SU-DHL-6 (cell line): Measurements from ENCODE around the gene SATB2.

ENCODE experiments used
- H2AFZ ChIP-seq: fragments of 200-600 bp; sonication (generic); 2 replicates; pipeline ENCODE4 v1.6.1; 2014; ENCODE audit warnings: low read depth, mild to moderate bottlenecking, moderate library complexity, mixed read lengths, antibody characterized with exemption, low read length; ENCODE audit not compliant: severe bottlenecking
- H3F3A ChIP-seq: fragments of 200-600 bp; shearing (Covaris generic); 2 replicates; pipeline ENCODE4 v1.6.0; 2016; ENCODE audit warnings: antibody characterized with exemption, mild to moderate bottlenecking; ENCODE audit not compliant: insufficient read depth
- H3K27ac ChIP-seq: fragments of 200-600 bp; sonication (generic); 2 replicates; pipeline ENCODE4 v1.5.1; 2016; ENCODE audit warnings: low read depth, mild to moderate bottlenecking, low read length, moderate library complexity, mixed read lengths
- H3K27me3 ChIP-seq: fragments of 200-600 bp; sonication (generic), shearing (Covaris generic); 2 replicates; pipeline ENCODE4 v1.6.0; 2014; ENCODE audit warnings: mild to moderate bottlenecking, low read length
- H3K36me3 ChIP-seq: fragments of 200-600 bp; sonication (generic); 2 replicates; pipeline ENCODE4 v1.6.1; 2014; ENCODE audit warnings: mild to moderate bottlenecking, low read length, mixed read lengths
- H3K4me2 ChIP-seq: fragments of 300-600, 200-600 bp; shearing (Covaris generic), sonication (generic); 2 replicates; pipeline ENCODE4 v1.6.0; 2014; ENCODE audit warnings: low read length, low read depth, mild to moderate bottlenecking; ENCODE audit not compliant: poor library complexity, severe bottlenecking
- H3K4me3 ChIP-seq: fragments of 200-600 bp; sonication (generic); 2 replicates; pipeline ENCODE4 v1.5.1; 2014; ENCODE audit warnings: antibody characterized with exemption, low read length, mild to moderate bottlenecking, mixed read lengths; ENCODE audit not compliant: insufficient read depth, poor library complexity, severe bottlenecking
- H3K79me2 ChIP-seq: fragments of 200-600 bp; sonication (generic); 2 replicates; pipeline ENCODE4 v1.6.1; 2014; ENCODE audit warnings: mild to moderate bottlenecking, low read length, moderate library complexity; ENCODE audit not compliant: insufficient read depth
- H3K9ac ChIP-seq: fragments of 200-600 bp; sonication (generic); 2 replicates; pipeline ENCODE4 v1.7.0; 2014; ENCODE audit warnings: mild to moderate bottlenecking, low read length
- H3K9me2 ChIP-seq: fragments of 200-600 bp; sonication (generic); replicated peaks from 2 replicates; pipeline ENCODE4 v1.6.1; 2014; ENCODE audit warnings: low read length; ENCODE audit not compliant: insufficient read depth
- H3K9me3 ChIP-seq: fragments of 200-600 bp; sonication (generic); 2 replicates; pipeline ENCODE4 v1.6.1; 2014; ENCODE audit warnings: low read length, mixed read lengths; ENCODE audit not compliant: insufficient read depth
- H4K20me1 ChIP-seq: fragments of 200-600 bp; sonication (generic); 2 replicates; pipeline ENCODE4 v1.6.1; 2014; ENCODE audit warnings: low read depth, mild to moderate bottlenecking, antibody characterized with exemption, low read length, moderate library complexity, mixed read lengths
- EZH2phosphoT487 ChIP-seq: fragments of 200-600 bp; sonication (generic), shearing (Covaris generic); conservative IDR thresholded peaks from 2 replicates; pipeline ENCODE4 v1.6.1; 2018; ENCODE audit warnings: mild to moderate bottlenecking, antibody characterized with exemption, low read length, moderate library complexity, mixed read lengths
- TF ChIP-seq, protein P1 (sequence below): fragments of 200-600 bp; sonication (generic); IDR thresholded peaks from one replicate; pipeline ENCODE4 v1.5.1; 2017; ENCODE audit warnings: antibody characterized with exemption, mild to moderate bottlenecking, low read length, moderate library complexity; ENCODE audit not compliant: insufficient read depth, poor library complexity, severe bottlenecking

Gene SATB2

DNA sequence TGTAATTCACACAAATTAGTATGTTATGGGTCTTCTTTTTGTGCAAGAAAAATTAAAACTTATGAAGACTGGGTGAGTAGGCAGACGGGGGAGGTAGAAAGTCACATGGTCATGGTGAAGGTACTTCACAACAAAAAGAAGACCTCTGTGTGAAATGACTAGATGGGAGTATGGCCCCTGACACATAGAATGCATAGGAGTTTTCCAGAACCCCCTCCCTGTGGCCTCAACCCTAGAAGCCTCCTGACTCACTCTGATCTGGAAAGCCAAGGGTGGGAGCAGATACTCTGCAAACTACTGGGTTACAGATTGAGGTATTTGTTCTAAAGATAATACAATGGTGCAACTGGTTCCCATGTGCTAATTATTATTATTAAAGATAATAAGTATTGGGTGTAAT lies 23.2 kb downstream of the SATB2 start:
- TF ChIP-seq, protein P1, sequence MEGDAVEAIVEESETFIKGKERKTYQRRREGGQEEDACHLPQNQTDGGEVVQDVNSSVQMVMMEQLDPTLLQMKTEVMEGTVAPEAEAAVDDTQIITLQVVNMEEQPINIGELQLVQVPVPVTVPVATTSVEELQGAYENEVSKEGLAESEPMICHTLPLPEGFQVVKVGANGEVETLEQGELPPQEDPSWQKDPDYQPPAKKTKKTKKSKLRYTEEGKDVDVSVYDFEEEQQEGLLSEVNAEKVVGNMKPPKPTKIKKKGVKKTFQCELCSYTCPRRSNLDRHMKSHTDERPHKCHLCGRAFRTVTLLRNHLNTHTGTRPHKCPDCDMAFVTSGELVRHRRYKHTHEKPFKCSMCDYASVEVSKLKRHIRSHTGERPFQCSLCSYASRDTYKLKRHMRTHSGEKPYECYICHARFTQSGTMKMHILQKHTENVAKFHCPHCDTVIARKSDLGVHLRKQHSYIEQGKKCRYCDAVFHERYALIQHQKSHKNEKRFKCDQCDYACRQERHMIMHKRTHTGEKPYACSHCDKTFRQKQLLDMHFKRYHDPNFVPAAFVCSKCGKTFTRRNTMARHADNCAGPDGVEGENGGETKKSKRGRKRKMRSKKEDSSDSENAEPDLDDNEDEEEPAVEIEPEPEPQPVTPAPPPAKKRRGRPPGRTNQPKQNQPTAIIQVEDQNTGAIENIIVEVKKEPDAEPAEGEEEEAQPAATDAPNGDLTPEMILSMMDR = no peak
- TF ChIP-seq EZH2phosphoT487 = no peak
- H3K27me3 ChIP-seq = no peaks in the 10 kb centered on the region
- no peaks in the 10 kb centered on the region for H3K9me3 ChIP-seq
- no peak overlapping the region for H2AFZ ChIP-seq
- no peak overlapping the region for H3K4me3 ChIP-seq
- H3K79me2 ChIP-seq = no peaks in the 10 kb centered on the region
- no peaks in the 10 kb centered on the region for H3K9me2 ChIP-seq
- no peaks in the 10 kb centered on the region for H3K36me3 ChIP-seq
- H3F3A ChIP-seq = no peaks in the 10 kb centered on the region
- H3K4me2 ChIP-seq = no peak overlapping the region
- no peak overlapping the region for H3K27ac ChIP-seq
- H3K9ac ChIP-seq = no peak overlapping the region
- no peaks in the 10 kb centered on the region for H4K20me1 ChIP-seq

DNA sequence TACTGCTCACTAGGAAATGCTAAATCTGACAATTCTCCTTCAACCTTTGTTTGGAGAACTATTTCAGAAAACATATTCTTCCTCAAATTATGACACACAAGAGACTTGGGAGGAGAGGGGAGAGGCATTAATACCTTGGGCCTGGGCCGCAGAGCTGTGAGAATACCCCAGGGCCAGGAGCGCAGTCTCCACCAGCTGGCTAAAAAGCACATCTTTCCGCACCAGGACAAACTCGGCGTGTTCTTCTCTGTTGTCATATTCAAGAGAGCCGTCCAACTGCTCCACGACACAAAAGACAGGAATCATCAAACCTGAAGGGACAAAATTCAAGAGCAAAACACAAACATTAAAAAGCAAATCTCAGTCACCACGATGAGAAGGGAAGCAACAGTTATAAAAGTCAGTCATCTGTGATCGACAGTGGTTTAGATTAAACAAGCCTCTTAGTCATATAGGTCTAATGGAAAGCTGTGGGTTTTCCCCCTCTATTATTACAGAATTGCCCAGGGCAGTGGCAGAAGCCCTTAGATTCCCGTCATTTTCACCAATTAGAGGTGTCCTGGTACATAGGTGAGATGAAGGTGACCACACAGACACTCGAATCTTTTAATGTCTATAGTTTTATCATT lies 24.4 kb downstream of the SATB2 start:
- Histone ChIP-seq H3K9ac (no peak overlapping the region), H2AFZ (no peak overlapping the region), H3K79me2 (no peaks in the 10 kb centered on the region), H3K4me3 (no peak overlapping the region), H4K20me1 (no peaks in the 10 kb centered on the region), H3K4me2 (no peak overlapping the region), H3F3A (no peaks in the 10 kb centered on the region), H3K36me3 (no peaks in the 10 kb centered on the region), H3K9me2 (no peaks in the 10 kb centered on the region), H3K27ac (no peak overlapping the region), H3K9me3 (no peaks in the 10 kb centered on the region), H3K27me3 (no peaks in the 10 kb centered on the region)
- no peak for TF ChIP-seq EZH2phosphoT487
- TF ChIP-seq, protein P1 = no peak

DNA sequence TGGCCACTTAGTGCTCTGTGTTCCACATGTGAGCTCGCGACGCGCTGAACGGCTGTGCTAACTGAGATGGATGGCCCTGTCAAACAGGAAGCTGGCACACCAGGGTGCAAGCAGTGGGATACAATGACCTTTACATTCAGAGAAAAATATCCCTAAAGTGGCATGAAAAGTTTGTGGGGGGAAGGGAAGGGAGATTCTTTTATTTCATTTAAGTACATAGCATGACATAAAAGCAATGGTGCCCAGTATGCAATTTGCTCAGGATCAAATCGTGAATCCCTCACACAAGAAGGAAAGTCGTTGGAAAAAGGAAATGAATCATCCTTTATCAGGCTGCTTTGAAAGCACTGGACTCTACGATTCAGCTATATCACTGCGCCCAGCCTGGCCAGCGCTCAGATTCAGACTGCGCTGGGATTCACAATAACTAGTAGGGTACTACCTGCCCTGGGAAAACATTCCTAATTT lies 26.0 kb downstream of the SATB2 start:
- H3K4me2 ChIP-seq = no peak overlapping the region

More for the DNA sequence above, 26.0 kb downstream of the SATB2 start:
- H3K27me3 ChIP-seq = no peaks in the 10 kb centered on the region
- no peak overlapping the region for H2AFZ ChIP-seq
- H3K79me2 ChIP-seq = no peaks in the 10 kb centered on the region
- H3K27ac ChIP-seq = no peak overlapping the region
- H3K4me3 ChIP-seq = no peak overlapping the region
- H3K9me3 ChIP-seq = no peaks in the 10 kb centered on the region
- H3F3A ChIP-seq = no peaks in the 10 kb centered on the region
- H3K36me3 ChIP-seq = no peaks in the 10 kb centered on the region
- no peak overlapping the region for H3K9ac ChIP-seq
- no peaks in the 10 kb centered on the region for H3K9me2 ChIP-seq
- TF ChIP-seq, protein P1 = no peak
- TF ChIP-seq EZH2phosphoT487 = no peak
- H4K20me1 ChIP-seq = no peaks in the 10 kb centered on the region
